Right hindlimb (tissue), 1 donor: Measurements from ENCODE around the gene BTG4.

Source experiments
- DNase-seq: peaks from one replicate; pipeline ENCODE4 v3.0.0-alpha.2; 2018

The BTG4 gene

GRCh38 chr11:111479666-111480065, 32.5 kb downstream of the BTG4 start:
- DNase-seq = no peak

GRCh38 chr11:111477898-111478297, 34.3 kb downstream of the BTG4 start:
- DNase-seq = no peak

- no peak for DNase-seq
Observed at GRCh38 chr11:111476956-111477355, 35.2 kb downstream of the BTG4 start.

GRCh38 chr11:111476366-111476765, 35.8 kb downstream of the BTG4 start:
- DNase-seq = no peak

- no peak for DNase-seq
Observed at GRCh38 chr11:111474432-111474831, 37.8 kb downstream of the BTG4 start.

GRCh38 chr11:111472228-111472627, 40.0 kb downstream of the BTG4 start:
- no peak for DNase-seq

GRCh38 chr11:111469200-111469599, 43.0 kb downstream of the BTG4 start:
- DNase-seq = no peak

- no peak for DNase-seq
Observed at GRCh38 chr11:111466615-111467014, 45.6 kb downstream of the BTG4 start.

GRCh38 chr11:111465400-111465799, 46.8 kb downstream of the BTG4 start:
- no peak for DNase-seq

GRCh38 chr11:111463276-111463675, 48.9 kb downstream of the BTG4 start:
- no peak for DNase-seq

- DNase-seq = no peak
Observed at GRCh38 chr11:111462329-111462728, 49.9 kb downstream of the BTG4 start.

- no peak for DNase-seq
Observed at GRCh38 chr11:111461460-111462235, 50.5 kb downstream of the BTG4 start.

- no peak for DNase-seq
Observed at GRCh38 chr11:111460856-111461255, 51.3 kb downstream of the BTG4 start.

- DNase-seq = no peak
Observed at GRCh38 chr11:111460340-111460739, 51.8 kb downstream of the BTG4 start.

- no peak for DNase-seq
Observed at GRCh38 chr11:111459506-111460270, 52.5 kb downstream of the BTG4 start.

- DNase-seq = no peak
Observed at GRCh38 chr11:111457731-111458368, 54.3 kb downstream of the BTG4 start.

- DNase-seq = no peak
Observed at GRCh38 chr11:111456859-111457730, 55.1 kb downstream of the BTG4 start.

- no peak for DNase-seq
Observed at GRCh38 chr11:111456086-111456858, 55.9 kb downstream of the BTG4 start.

- DNase-seq = no peak
Observed at GRCh38 chr11:111455291-111456085, 56.7 kb downstream of the BTG4 start.

- peak; percentile 61 for DNase-seq
Observed at GRCh38 chr11:111454561-111455192, 57.5 kb downstream of the BTG4 start.
